Measurements from ENCODE around the gene DNAJC30.

DNAJC30 gene

GRCh38 chr7:73646785-73647724 is 36.2 kb downstream of the DNAJC30 start:
- no peak for DNase-seq

DNA sequence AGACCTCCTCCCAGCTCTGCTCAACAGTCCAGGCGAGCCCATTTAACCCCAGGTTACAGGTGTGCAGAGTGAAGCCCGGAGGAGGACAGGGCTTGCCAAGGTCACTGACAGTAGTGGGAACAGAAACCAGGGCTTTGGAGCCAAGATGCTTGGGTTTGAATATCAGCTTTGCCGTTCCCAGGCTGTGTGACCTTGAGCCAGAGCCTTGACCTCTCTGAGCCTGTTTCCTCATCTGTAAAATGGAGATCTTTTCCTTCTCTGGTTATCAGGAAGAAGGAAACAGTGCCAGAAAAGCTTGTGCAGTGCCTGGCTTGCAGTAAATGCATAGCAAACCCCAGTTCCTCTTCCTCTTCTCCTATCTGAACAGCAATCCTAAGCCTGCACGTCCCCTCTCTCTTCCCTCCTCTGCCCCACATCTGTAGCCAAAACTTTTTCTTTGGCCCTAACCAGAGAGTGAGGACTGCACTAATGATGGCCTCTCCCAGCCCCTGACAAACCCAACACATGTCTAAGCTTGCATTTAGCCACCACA is 37.5 kb downstream of the DNAJC30 start:
- DNase-seq, result no peak

GRCh38 chr7:73644688-73645286 is 38.5 kb downstream of the DNAJC30 start:
- no peak for DNase-seq

DNA sequence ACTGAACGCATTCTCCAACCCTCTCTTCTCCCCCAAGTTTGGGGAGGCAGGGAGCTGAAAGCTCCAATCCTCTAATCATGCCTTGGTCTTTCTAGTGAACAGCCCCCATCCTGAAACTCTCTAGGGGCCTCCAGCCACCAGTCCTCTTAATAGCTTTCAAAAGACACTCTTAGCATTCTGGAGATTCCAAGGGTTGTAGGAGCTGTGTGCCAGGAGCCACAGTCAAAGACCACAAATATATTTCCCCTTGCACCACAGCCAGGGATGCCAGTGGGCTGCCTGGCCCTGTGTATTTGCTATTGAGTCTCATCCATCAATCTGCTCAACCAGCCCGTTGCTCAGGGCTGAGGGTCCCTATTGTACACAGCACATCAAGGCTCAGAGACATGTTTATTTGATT is 40.4 kb downstream of the DNAJC30 start:
- no peak for DNase-seq

GRCh38 chr7:73638911-73639310 is 44.3 kb downstream of the DNAJC30 start:
- DNase-seq, result no peak

GRCh38 chr7:73635428-73636200 is 47.6 kb downstream of the DNAJC30 start:
- DNase-seq, result no peak

DNA sequence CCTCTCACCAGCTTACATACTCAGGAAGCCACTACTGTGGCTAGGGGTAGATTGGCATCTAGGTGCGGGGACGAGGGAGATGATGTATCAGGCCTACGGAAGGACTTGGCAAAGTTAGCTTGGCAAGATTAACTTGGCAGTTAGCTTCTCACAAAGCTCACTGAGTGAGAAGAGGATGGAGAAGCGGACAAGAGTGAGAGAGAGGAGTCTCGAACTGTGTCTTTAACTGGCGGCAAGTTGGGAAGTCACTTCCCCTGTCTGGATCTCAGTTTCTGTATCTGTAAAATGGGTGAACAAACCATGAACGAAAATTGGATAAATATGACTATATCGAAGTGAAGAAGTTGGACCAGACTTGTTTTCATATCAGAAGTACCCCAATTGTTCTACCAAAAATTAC is 49.4 kb downstream of the DNAJC30 start:
- no peak for DNase-seq

DNA sequence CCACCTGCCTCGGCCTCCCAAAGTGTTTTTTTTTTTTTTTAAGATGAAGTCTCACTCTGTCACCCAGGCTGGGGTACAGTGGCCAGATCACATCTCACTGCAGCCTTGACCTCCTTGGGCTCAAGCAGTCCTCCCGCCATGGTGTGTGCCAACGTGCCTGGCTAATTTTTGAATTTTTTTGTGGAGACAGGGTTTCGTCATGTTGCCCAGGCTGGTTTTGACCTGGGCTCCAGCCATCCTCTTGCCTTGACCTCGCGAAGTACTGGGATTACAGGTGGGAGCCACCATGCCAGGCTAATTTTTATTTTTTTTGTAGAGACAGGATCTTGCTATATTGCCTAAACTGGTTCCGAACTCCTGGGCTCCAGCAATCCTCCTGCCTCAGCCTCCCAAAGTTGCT is 49.9 kb downstream of the DNAJC30 start:
- DNase-seq, result no peak

- no peak for DNase-seq
Measured at GRCh38 chr7:73631558-73631957, 51.7 kb downstream of the DNAJC30 start.
